Activated naive CD8-positive, alpha-beta T cell treated with anti-CD3 and anti-CD28 coated beads, Interleukin-2, amount 50 U/mL, for 24 hours (primary cell): Measurements from ENCODE around the gene PGAP2.
"Not testable (repeated sequence)": the region's sequence is repeated elsewhere in the genome, so short reads cannot be mapped to it uniquely, and the experiment has no call there.

Source experiments
- ATAC-seq: fragments of 150-1000 bp; cut with Tn5 transposase; one replicate; pipeline ENCODE4 v1.10.0; 2021
- DNase-seq: peaks from one replicate; pipeline ENCODE4 v3.0.0; 2021
- H3K27ac Mint-ChIP-seq: one replicate; pipeline ENCODE4 v1.8.0; 2021; ENCODE audit warnings: mild to moderate bottlenecking, mixed read lengths
- H3K27me3 Mint-ChIP-seq: one replicate; pipeline ENCODE4 v1.8.0; 2021; ENCODE audit warnings: mixed read lengths
- H3K36me3 Mint-ChIP-seq: one replicate; pipeline ENCODE4 v1.8.0; 2021; ENCODE audit warnings: low read depth, mixed read lengths
- H3K4me1 Mint-ChIP-seq: one replicate; pipeline ENCODE4 v1.8.0; 2021; ENCODE audit warnings: mixed read lengths
- H3K4me3 Mint-ChIP-seq: one replicate; pipeline ENCODE4 v1.8.0; 2021; ENCODE audit warnings: mild to moderate bottlenecking, moderate library complexity, mixed read lengths
- H3K9me3 Mint-ChIP-seq: one replicate; pipeline ENCODE4 v1.8.0; 2021; ENCODE audit warnings: mixed read lengths

The PGAP2 gene

GRCh38 chr11:3853899-3854659 is 45.7 kb downstream of the PGAP2 start:
- DNase-seq, result peak; percentile 66
- Mint-ChIP-seq H3K27ac (peak overlapping the region; percentile 99), H3K4me3 (peak overlapping the region; percentile 93), H3K9me3 (no peaks in the 10 kb centered on the region), H3K27me3 (no peaks in the 10 kb centered on the region), H3K36me3 (peaks cover 5% of the 10 kb centered on the region), H3K4me1 (peaks cover 54% of the 10 kb centered on the region)
- ATAC-seq, result peak; percentile 62

GRCh38 chr11:3854660-3854976 is 46.3 kb downstream of the PGAP2 start:
- peaks cover 5% of the 10 kb centered on the region for H3K36me3 Mint-ChIP-seq
- H3K9me3 Mint-ChIP-seq, result no peaks in the 10 kb centered on the region
- peak overlapping the region; percentile 93 for H3K4me3 Mint-ChIP-seq
- H3K27ac Mint-ChIP-seq, result peak overlapping the region; percentile 99
- no peak for ATAC-seq
- DNase-seq, result no peak
- peaks cover 55% of the 10 kb centered on the region for H3K4me1 Mint-ChIP-seq
- H3K27me3 Mint-ChIP-seq, result no peaks in the 10 kb centered on the region

- DNase-seq (peak; percentile 99), ATAC-seq (peak; percentile 84)
- peaks cover 60% of the 10 kb centered on the region for H3K4me1 Mint-ChIP-seq
- H3K27me3 Mint-ChIP-seq, result no peaks in the 10 kb centered on the region
- peaks cover 7% of the 10 kb centered on the region for H3K36me3 Mint-ChIP-seq
- H3K9me3 Mint-ChIP-seq, result no peaks in the 10 kb centered on the region
- H3K4me3 Mint-ChIP-seq, result peak within 1 kb of the TSS; percentile 93
- H3K27ac Mint-ChIP-seq, result peak within 1 kb of the TSS; percentile 99
Measured at GRCh38 chr11:3854977-3855807, 46.8 kb downstream of the PGAP2 start, which contains the start of gene STIM1. Gene STIM1 (plus strand): TSS chr11:3855664. CDS start chr11:3856271, 607 bp downstream.

- Mint-ChIP-seq H3K4me1 (peaks cover 68% of the 10 kb centered on the region), H3K9me3 (no peaks in the 10 kb centered on the region), H3K27me3 (no peaks in the 10 kb centered on the region), H3K36me3 (peaks cover 7% of the 10 kb centered on the region), H3K27ac (peak overlapping the region; percentile 94), H3K4me3 (peak overlapping the region; percentile 93)
- peak; percentile 1 for ATAC-seq
- DNase-seq, result peak; percentile 64
Measured at GRCh38 chr11:3855808-3856491, 47.6 kb downstream of the PGAP2 start.

- no peak for DNase-seq
- no peak for ATAC-seq
- Mint-ChIP-seq H3K9me3 (no peaks in the 10 kb centered on the region), H3K4me3 (peak overlapping the region; percentile 93), H3K27ac (peak overlapping the region; percentile 94), H3K36me3 (peaks cover 7% of the 10 kb centered on the region), H3K27me3 (no peaks in the 10 kb centered on the region), H3K4me1 (peaks cover 78% of the 10 kb centered on the region)
Measured at GRCh38 chr11:3856856-3857553, 48.6 kb downstream of the PGAP2 start.

- peaks cover 7% of the 10 kb centered on the region for H3K36me3 Mint-ChIP-seq
- no peaks in the 10 kb centered on the region for H3K9me3 Mint-ChIP-seq
- peak overlapping the region; percentile 94 for H3K27ac Mint-ChIP-seq
- peak overlapping the region; percentile 93 for H3K4me3 Mint-ChIP-seq
- H3K27me3 Mint-ChIP-seq, result no peaks in the 10 kb centered on the region
- ATAC-seq (no peak), DNase-seq (no peak)
- H3K4me1 Mint-ChIP-seq, result peaks cover 80% of the 10 kb centered on the region
Measured at GRCh38 chr11:3857628-3858027, 49.3 kb downstream of the PGAP2 start.

- no peaks in the 10 kb centered on the region for H3K9me3 Mint-ChIP-seq
- no peaks in the 10 kb centered on the region for H3K27me3 Mint-ChIP-seq
- peaks cover 75% of the 10 kb centered on the region for H3K4me1 Mint-ChIP-seq
- DNase-seq (peak; percentile 51), ATAC-seq (no peak)
- peak overlapping the region; percentile 94 for H3K27ac Mint-ChIP-seq
- peaks cover 13% of the 10 kb centered on the region for H3K36me3 Mint-ChIP-seq
- H3K4me3 Mint-ChIP-seq, result peak overlapping the region; percentile 93
Measured at GRCh38 chr11:3859373-3859881, 51.1 kb downstream of the PGAP2 start.

GRCh38 chr11:3860375-3860774 is 52.0 kb downstream of the PGAP2 start:
- Mint-ChIP-seq H3K36me3 (peaks cover 11% of the 10 kb centered on the region), H3K27me3 (no peaks in the 10 kb centered on the region), H3K27ac (peak overlapping the region; percentile 94), H3K9me3 (no peaks in the 10 kb centered on the region), H3K4me1 (peaks cover 79% of the 10 kb centered on the region), H3K4me3 (peak overlapping the region; percentile 93)
- ATAC-seq (peak; percentile 70), DNase-seq (peak; percentile 44)

- peaks cover 85% of the 10 kb centered on the region for H3K4me1 Mint-ChIP-seq
- H3K27ac Mint-ChIP-seq, result peak overlapping the region; percentile 94
- DNase-seq (peak; percentile 41), ATAC-seq (peak; percentile 69)
- not testable (repeated sequence) for H3K9me3 Mint-ChIP-seq, H3K27me3 Mint-ChIP-seq
- peaks cover 11% of the 10 kb centered on the region for H3K36me3 Mint-ChIP-seq
- H3K4me3 Mint-ChIP-seq, result peak overlapping the region; percentile 93
Measured at GRCh38 chr11:3860898-3861393, 52.6 kb downstream of the PGAP2 start.

- no peaks in the 10 kb centered on the region for H3K9me3 Mint-ChIP-seq
Measured at GRCh38 chr11:3861683-3862082, 53.3 kb downstream of the PGAP2 start.

GRCh38 chr11:3865388-3866193 is 57.2 kb downstream of the PGAP2 start:
- Mint-ChIP-seq H3K27ac (peak overlapping the region; percentile 74), H3K27me3 (no peaks in the 10 kb centered on the region), H3K4me3 (peak overlapping the region; percentile 40), H3K36me3 (peaks cover 8% of the 10 kb centered on the region), H3K4me1 (peaks cover 93% of the 10 kb centered on the region), H3K9me3 (no peaks in the 10 kb centered on the region)
- no peak for DNase-seq
- no peak for ATAC-seq

More at GRCh38 chr11:3861683-3862082, 53.3 kb downstream of the PGAP2 start:
- DNase-seq (peak; percentile 45), ATAC-seq (peak; percentile 45)
- no peaks in the 10 kb centered on the region for H3K27me3 Mint-ChIP-seq
- H3K27ac Mint-ChIP-seq, result peak overlapping the region; percentile 94
- H3K36me3 Mint-ChIP-seq, result peaks cover 11% of the 10 kb centered on the region
- peaks cover 89% of the 10 kb centered on the region for H3K4me1 Mint-ChIP-seq
- H3K4me3 Mint-ChIP-seq, result peak overlapping the region; percentile 93

- Mint-ChIP-seq H3K4me3 (peak overlapping the region; percentile 40), H3K4me1 (peaks cover 93% of the 10 kb centered on the region), H3K27ac (peak overlapping the region; percentile 74), H3K9me3 (no peaks in the 10 kb centered on the region), H3K27me3 (no peaks in the 10 kb centered on the region), H3K36me3 (peaks cover 12% of the 10 kb centered on the region)
- DNase-seq (no peak), ATAC-seq (no peak)
Measured at GRCh38 chr11:3866206-3866605, 57.8 kb downstream of the PGAP2 start.

GRCh38 chr11:3866836-3867208 is 58.5 kb downstream of the PGAP2 start:
- no peaks in the 10 kb centered on the region for H3K9me3 Mint-ChIP-seq
- H3K4me1 Mint-ChIP-seq, result peaks cover 93% of the 10 kb centered on the region
- no peak for ATAC-seq
- H3K27me3 Mint-ChIP-seq, result no peaks in the 10 kb centered on the region
- no peak for DNase-seq
- H3K36me3 Mint-ChIP-seq, result peaks cover 12% of the 10 kb centered on the region
- peak overlapping the region; percentile 77 for H3K27ac Mint-ChIP-seq
- peak overlapping the region; percentile 13 for H3K4me3 Mint-ChIP-seq
